MCF 10A (cell line): ENCODE results near the gene TBC1D9. TPM values are rescaled to one million over a fixed set of nuclear protein-coding genes. Genes with fewer than 3 reads are reported as not detected.

Experiments used
- BruUV-seq: library from RNA; stranded (reverse); fragments of 400-500 nt; replicated peaks from 2 replicates; lab custom pipeline; 2021; lab: Mats Ljungman, UMichigan
- CTCF ChIA-PET: fragments of 300-600 bp; sonication (Branson Sonifier 250); formaldehyde crosslinking; extraction: SDS; loops from one replicate; lab custom pipeline; 2021; ENCODE audit warnings: antibody characterized with exemption, inconsistent platforms; lab: Yijun Ruan, JAX
- POLR2A ChIA-PET: fragments of 300-600, 350-650 bp; sonication (Branson Sonifier 250); formaldehyde crosslinking; extraction: SDS; loops from one replicate; lab custom pipeline; 2020; ENCODE audit warnings: antibody characterized with exemption, inconsistent platforms; lab: Yijun Ruan, JAX
- DNase-seq: peaks from one replicate; pipeline ENCODE4 v3.0.0-alpha.2; 2018; ENCODE audit not compliant: unreplicated experiment
- H3K27ac Mint-ChIP-seq: one replicate; pipeline ENCODE4 v1.8.0; 2022; ENCODE audit warnings: mild to moderate bottlenecking, low read depth, mixed read lengths; ENCODE audit not compliant: unreplicated experiment
- H3K27me3 Mint-ChIP-seq: one replicate; pipeline ENCODE4 v1.8.0; 2022; ENCODE audit warnings: mixed read lengths; ENCODE audit not compliant: insufficient read depth, unreplicated experiment
- H3K36me3 Mint-ChIP-seq: one replicate; pipeline ENCODE4 v1.8.0; 2022; ENCODE audit warnings: mild to moderate bottlenecking, moderate library complexity, mixed read lengths; ENCODE audit not compliant: insufficient read depth, unreplicated experiment
- H3K4me1 Mint-ChIP-seq: one replicate; pipeline ENCODE4 v1.8.0; 2022; ENCODE audit warnings: mixed read lengths; ENCODE audit not compliant: insufficient read depth, unreplicated experiment
- H3K4me3 Mint-ChIP-seq: one replicate; pipeline ENCODE4 v1.8.0; 2022; ENCODE audit warnings: mild to moderate bottlenecking, moderate library complexity, mixed read lengths; ENCODE audit not compliant: unreplicated experiment
- H3K9me3 Mint-ChIP-seq: one replicate; pipeline ENCODE4 v1.8.0; 2022; ENCODE audit warnings: mixed read lengths; ENCODE audit not compliant: unreplicated experiment
- intact Hi-C: fragments of 100-400 bp; cut with micrococcal nuclease; formaldehyde crosslinking; loops from 2 replicates; pipeline ENCODE4 v1.14.1; 2022
- total RNA-seq: library from RNA; stranded (reverse); gene quantifications from 2 replicates; pipeline ENCODE4 v1.2.3, GENCODE V29; 2022
- TF ChIP-seq, protein P1 (sequence below): fragments of 200-600 bp; IDR thresholded peaks from one replicate; pipeline ENCODE4 v1.8.0; 2022; ENCODE audit warnings: antibody characterized with exemption, mild to moderate bottlenecking; ENCODE audit not compliant: unreplicated experiment

The TBC1D9 gene
- total RNA-seq, 1 experiment from 2014 or later = 17.4 TPM

DNA sequence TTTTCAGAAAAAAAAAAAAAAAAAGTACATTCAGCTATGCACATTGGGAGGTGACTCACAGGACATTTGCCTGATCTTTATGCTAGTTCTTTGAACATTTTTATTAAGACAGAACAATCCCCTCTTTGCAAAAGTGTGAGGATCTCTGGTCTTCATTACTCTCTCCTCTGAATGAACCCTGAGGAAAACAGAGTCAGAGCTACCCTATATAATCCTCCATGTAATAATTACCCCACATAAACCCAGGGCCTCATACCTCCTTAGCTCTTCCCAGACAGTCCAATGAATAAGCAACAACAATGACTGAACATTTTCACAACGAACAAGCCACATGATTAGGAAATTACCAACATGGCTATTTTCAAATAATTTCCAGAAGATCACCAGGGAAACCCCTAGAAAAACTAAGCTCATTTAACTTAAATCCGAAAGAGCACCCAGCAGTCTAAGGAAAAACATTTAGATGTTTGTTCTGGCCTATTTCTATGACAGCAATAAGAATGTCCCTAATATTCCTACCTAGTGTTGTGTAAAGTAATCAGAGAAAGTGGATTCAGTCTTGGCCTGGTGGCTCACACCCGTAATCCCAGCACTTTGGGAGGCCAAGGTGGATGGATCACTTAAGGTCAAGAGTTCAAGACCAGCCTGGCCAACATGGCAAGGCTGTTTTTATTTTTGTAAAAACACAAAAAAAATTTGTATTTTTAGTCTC, 37.8 kb downstream of the TBC1D9 start:
- Mint-ChIP-seq H3K4me3 (no peak overlapping the region), H3K36me3 (peaks cover 7% of the 10 kb centered on the region), H3K27me3 (no peaks in the 10 kb centered on the region), H3K27ac (peak overlapping the region; percentile 72), H3K9me3 (no peaks in the 10 kb centered on the region), H3K4me1 (peaks cover 21% of the 10 kb centered on the region)
- ChIA-PET CTCF (interaction anchor here (0.7 kb wide), 1 partner anchor 8 kb away, joined by 3 read pairs; no protein-coding TSS in a partner anchor), POLR2A (interaction anchor here (0.7 to 2.8 kb wide), 11 partner anchors 8 to 73 kb away, joined by 3 to 11 read pairs (median 3); partner anchors contain the start of gene TBC1D9)
- intact Hi-C loops = no loop called here
- BruUV-seq = no TSS peak
- TF ChIP-seq, protein P1, sequence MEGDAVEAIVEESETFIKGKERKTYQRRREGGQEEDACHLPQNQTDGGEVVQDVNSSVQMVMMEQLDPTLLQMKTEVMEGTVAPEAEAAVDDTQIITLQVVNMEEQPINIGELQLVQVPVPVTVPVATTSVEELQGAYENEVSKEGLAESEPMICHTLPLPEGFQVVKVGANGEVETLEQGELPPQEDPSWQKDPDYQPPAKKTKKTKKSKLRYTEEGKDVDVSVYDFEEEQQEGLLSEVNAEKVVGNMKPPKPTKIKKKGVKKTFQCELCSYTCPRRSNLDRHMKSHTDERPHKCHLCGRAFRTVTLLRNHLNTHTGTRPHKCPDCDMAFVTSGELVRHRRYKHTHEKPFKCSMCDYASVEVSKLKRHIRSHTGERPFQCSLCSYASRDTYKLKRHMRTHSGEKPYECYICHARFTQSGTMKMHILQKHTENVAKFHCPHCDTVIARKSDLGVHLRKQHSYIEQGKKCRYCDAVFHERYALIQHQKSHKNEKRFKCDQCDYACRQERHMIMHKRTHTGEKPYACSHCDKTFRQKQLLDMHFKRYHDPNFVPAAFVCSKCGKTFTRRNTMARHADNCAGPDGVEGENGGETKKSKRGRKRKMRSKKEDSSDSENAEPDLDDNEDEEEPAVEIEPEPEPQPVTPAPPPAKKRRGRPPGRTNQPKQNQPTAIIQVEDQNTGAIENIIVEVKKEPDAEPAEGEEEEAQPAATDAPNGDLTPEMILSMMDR = no peak
- DNase-seq = peak; percentile 50

DNA sequence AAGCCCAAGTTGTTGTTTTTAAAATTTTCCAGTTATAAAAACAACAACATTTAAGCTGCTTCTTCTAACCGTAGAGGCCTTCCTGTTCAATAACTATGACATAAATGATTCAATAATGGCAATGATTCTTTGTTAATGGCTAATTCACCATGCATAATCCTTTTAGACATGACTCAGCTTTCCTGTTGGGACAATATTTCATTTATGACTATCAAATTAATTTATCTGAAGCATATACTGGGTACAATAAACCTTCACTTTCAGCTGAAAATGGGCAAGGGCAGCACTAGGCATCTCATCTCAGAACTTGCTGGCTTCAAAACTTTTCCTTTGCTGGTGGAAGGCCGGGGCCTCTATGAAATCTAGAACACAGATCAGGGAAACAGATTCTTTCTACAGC, 38.9 kb downstream of the TBC1D9 start:
- CTCF ChIA-PET = interaction anchor here (0.6 kb wide), 1 partner anchor 26 kb away, joined by 3 read pairs; no protein-coding TSS in a partner anchor
- Mint-ChIP-seq H3K9me3 (no peaks in the 10 kb centered on the region), H3K27ac (peak overlapping the region; percentile 89), H3K4me1 (peaks cover 21% of the 10 kb centered on the region), H3K27me3 (no peaks in the 10 kb centered on the region), H3K36me3 (peaks cover 7% of the 10 kb centered on the region), H3K4me3 (no peak overlapping the region)
- intact Hi-C loops = no loop called here
- TF ChIP-seq, protein P1 = no peak
- DNase-seq = no peak
- no TSS peak for BruUV-seq
- POLR2A ChIA-PET = interaction anchor here (0.8 to 2.8 kb wide), 5 partner anchors 9 to 74 kb away, joined by 3 to 11 read pairs (median 3); partner anchors contain the start of gene TBC1D9

DNA sequence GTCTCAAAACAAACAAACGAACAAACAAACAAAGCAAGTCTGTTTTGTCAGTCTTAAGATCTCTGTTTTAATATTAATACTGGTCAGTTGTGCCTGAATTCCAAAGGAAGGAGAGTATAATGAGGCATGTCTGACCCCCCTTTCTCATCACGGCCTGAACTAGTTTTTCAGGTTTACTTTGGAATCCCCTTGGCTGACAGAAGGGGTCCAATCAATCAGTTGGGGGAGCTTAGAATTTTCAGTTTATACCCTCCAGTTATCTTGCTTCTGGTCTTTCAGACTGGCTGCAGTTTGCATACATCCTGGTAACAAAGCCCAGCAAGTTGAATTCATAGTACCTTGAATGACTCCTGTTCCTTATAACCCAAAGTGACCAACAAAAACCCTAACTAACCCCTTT, 41.1 kb downstream of the TBC1D9 start:
- no peak overlapping the region for H3K4me3 Mint-ChIP-seq
- no TSS peak for BruUV-seq
- TF ChIP-seq, protein P1 = no peak
- intact Hi-C loops = no loop called here
- no peak overlapping the region for H3K27ac Mint-ChIP-seq
- ChIA-PET CTCF (interaction anchor here (1.0 kb wide), 1 partner anchor 26 kb away, joined by 3 read pairs; no protein-coding TSS in a partner anchor), POLR2A (interaction anchor here (1.4 to 1.6 kb wide), 2 partner anchors 12 to 16 kb away, joined by 4 read pairs; no protein-coding TSS in a partner anchor)
- H3K27me3 Mint-ChIP-seq = no peaks in the 10 kb centered on the region
- no peak for DNase-seq
- H3K4me1 Mint-ChIP-seq = peaks cover 21% of the 10 kb centered on the region
- H3K9me3 Mint-ChIP-seq = no peaks in the 10 kb centered on the region
- H3K36me3 Mint-ChIP-seq = no peaks in the 10 kb centered on the region

DNA sequence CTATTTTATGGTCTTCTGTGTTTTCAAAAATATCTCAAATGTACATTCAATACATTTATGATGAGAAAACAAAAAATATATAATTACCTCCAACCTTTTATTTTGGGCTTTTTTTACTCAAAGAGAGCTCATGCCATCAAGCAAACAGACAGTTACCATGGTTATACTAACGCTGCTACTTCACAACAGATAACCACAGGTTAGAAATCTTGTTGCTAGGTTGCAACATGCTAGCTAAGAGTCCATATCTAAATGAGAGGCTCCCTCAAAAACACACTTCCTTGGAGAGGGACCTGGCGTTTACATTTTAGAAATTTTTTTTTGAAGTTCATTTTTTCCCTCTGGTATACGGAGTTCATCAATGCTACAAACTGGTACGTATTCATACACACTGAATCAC, 44.3 kb downstream of the TBC1D9 start:
- CTCF ChIA-PET = no interaction called here
- no peaks in the 10 kb centered on the region for H3K9me3 Mint-ChIP-seq
- intact Hi-C loops = no loop called here
- no peaks in the 10 kb centered on the region for H3K27me3 Mint-ChIP-seq
- DNase-seq = no peak
- peaks cover 11% of the 10 kb centered on the region for H3K4me1 Mint-ChIP-seq
- no peaks in the 10 kb centered on the region for H3K36me3 Mint-ChIP-seq
- no peak overlapping the region for H3K27ac Mint-ChIP-seq
- no TSS peak for BruUV-seq
- H3K4me3 Mint-ChIP-seq = no peak overlapping the region
- POLR2A ChIA-PET = no interaction called here
- TF ChIP-seq, protein P1 = no peak
